Spleen (tissue), 11 donors: ENCODE data around the gene TANC1. TPM values are rescaled to one million over a fixed set of nuclear protein-coding genes. Genes with fewer than 3 reads are reported as not detected.

ENCODE experiments used
- DNase-seq: peaks from one replicate; pipeline ENCODE4 v3.0.0-alpha.2; 2020
- H3K27ac ChIP-seq, 8 donors: fragments of 200-600 bp; sonication (generic) in 7 of 8; 1 replicate in 4 of 8; 2 replicates in 4 of 8; pipeline versions ENCODE4 v1.5.0 to v1.8.0; 2016 to 2021; ENCODE audit warnings: inconsistent platforms in 4 of 8, mild to moderate bottlenecking in 4 of 8, moderate library complexity in 1 of 8
- H3K27me3 ChIP-seq, 7 donors: fragments of 200-600 bp; sonication (generic) in 6 of 7; replicated peaks in 1 of 7; 1 replicate in 4 of 7; 2 replicates in 3 of 7; pipeline versions ENCODE4 v1.5.0 to v1.8.0; 2016 to 2021; ENCODE audit warnings: inconsistent platforms in 3 of 7, mild to moderate bottlenecking in 1 of 7
- H3K36me3 ChIP-seq, 6 donors: fragments of 200-600 bp; sonication (generic) in 5 of 6; 1 replicate in 4 of 6; 2 replicates in 2 of 6; pipeline versions ENCODE4 v1.5.0 to v1.8.0; 2016 to 2021; ENCODE audit warnings: inconsistent platforms in 2 of 6
- H3K4me1 ChIP-seq, 6 donors: fragments of 200-600 bp; sonication (generic) in 5 of 6; 1 replicate in 3 of 6; 2 replicates in 3 of 6; pipeline versions ENCODE4 v1.5.0 to v1.8.0; 2016 to 2021; ENCODE audit warnings: inconsistent platforms in 3 of 6
- H3K4me3 ChIP-seq, 8 donors: fragments of 200-600 bp; sonication (generic) in 7 of 8; 1 replicate in 4 of 8; 2 replicates in 4 of 8; pipeline versions ENCODE4 v1.5.0 to v1.8.0; 2016 to 2021; ENCODE audit warnings: inconsistent platforms in 4 of 8, mild to moderate bottlenecking in 4 of 8, moderate library complexity in 2 of 8
- H3K9me3 ChIP-seq, 8 donors: fragments of 200-600 bp; sonication (generic) in 7 of 8; 1 replicate in 4 of 8; 2 replicates in 4 of 8; pipeline versions ENCODE4 v1.5.0 to v1.8.0; 2016 to 2021; ENCODE audit warnings: inconsistent platforms in 4 of 8
- POLR2A ChIP-seq, 3 donors: fragments of 450-650 bp; IDR thresholded peaks; one replicate each; pipeline ENCODE4 v1.5.1; 2017; ENCODE audit warnings: antibody characterized with exemption in 3 of 3, mild to moderate bottlenecking in 1 of 3
- POLR2AphosphoS5 ChIP-seq, 3 donors: sonication (generic); formaldehyde crosslinking; IDR thresholded peaks; one replicate each; pipeline ENCODE4 v1.5.1; 2017; ENCODE audit warnings: antibody characterized with exemption in 3 of 3
- WGBS, 5 donors: extraction: QIAGEN DNeasy Blood & Tissue Kit in 3 of 5; methylation state at CpG; one replicate each; pipeline versions ENCODE4 v1.1.5 to v1.1.7; 2013 to 2018; 5-methylcytosine and 5-hydroxymethylcytosine counted together
- intact Hi-C: fragments of 100-400 bp; cut with DNase I; formaldehyde crosslinking; loops from one replicate; pipeline ENCODE4 v1.15.0; 2023; ENCODE audit warnings: low total_unique reads
- polyA plus RNA-seq, 3 donors: library from polyadenylated mRNA; stranded (reverse); fragments of 200-250 nt; gene quantifications; one replicate each; pipeline ENCODE4 v1.2.1, GENCODE V29; 2013
- total RNA-seq, 7 donors: library from RNA; depleted of rRNA in 3 of 7; stranded (reverse); fragments of >200 nt in 3 of 7; fragmentation: NEBNext Ultra II Directional in 4 of 7; extraction: Animal tissue kit (Norgen Biotek cat#: 25700) in 4 of 7; gene quantifications; one replicate each; pipeline versions ENCODE4 v1.1.0 to v1.2.1, GENCODE V29; 2016 to 2021
- TF ChIP-seq, protein P1 (sequence below), 11 experiments: fragments of 200-600 bp in 7 of 11; fragments of 450-650 bp in 4 of 11; sonication (generic) in 4 of 11; IDR thresholded peaks in 8 of 11; conservative IDR thresholded peaks in 3 of 11; 1 replicate in 7 of 11; 2 replicates in 4 of 11; pipeline versions ENCODE4 v1.4.0 to v1.8.0; 2016 to 2021; ENCODE audit warnings: antibody characterized with exemption in 11 of 11, inconsistent platforms in 4 of 11, mild to moderate bottlenecking in 1 of 11
- donor health status: healthy with polysubstance abuse.
- donor health status: DM: no; HTN: no; CAD: no; lungs with moderate emphysema.
- donor health status: DM: no; HTN: no; CAD: no.
- donor health status: Bipolar disorder and iron deficiency.
- donor health status: healthy.
- donor health status: DM: no; HTN: no; CAD: no.
- donor health status: DM: yes; HTN: yes; CAD: no.

TANC1 gene
- total and polyA plus RNA-seq, 10 donors: 3.1 to 28.2 (median 21.7) TPM

DNA sequence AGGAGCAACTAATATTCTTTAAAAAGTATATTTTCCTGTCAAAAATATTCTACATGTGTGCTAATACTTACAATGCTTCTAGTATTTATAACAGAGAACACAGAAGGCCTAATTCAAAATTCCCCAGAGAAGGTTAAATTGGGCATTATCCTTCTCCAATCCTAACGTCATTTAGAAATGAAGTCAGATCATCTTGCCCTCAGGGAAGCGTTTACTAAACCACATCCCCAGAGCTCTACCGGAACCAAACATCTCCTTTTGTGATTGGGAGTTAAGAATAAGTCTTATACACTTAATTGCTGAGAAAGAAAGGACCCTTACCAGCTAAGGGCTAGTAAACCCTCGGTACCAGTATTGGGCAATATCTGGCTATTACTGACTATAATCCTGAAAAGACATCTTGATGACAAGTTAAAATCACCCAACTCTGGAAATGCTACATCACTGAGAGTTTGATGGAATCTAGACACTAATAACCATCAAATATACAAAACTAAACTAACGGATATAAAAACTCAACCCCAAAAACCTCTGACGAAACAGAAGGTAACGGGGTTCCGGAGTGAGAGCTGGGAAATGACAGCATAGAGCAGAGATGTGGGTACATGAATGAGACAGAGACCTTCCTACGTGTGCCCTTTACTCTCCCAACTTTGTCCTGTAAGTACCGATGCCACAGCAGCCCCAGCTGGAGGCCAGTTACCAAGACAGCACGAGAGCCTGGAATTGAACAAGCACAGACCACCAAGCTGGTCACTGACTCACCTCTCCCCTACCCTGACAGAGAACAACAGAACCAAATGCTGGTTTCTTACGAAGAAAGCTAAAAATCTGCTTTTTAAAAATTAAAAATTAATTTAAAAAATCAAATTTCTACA is 283.1 kb downstream of the TANC1 start:
- peaks cover 0 to 8% (median 4%) of the 10 kb centered on the region in 8 donors for H3K9me3 ChIP-seq
- H3K4me3 ChIP-seq: no peak overlapping the region
- WGBS, 5 donors: 74 to 82% (median 81%) methylated on average over 12 of the region's 12 CpGs
- H3K36me3 ChIP-seq: peaks cover 0 to 49% (median 17%) of the 10 kb centered on the region in 6 donors
- TF ChIP-seq POLR2A (IDR thresholded peaks at IDR 0.05): no peak
- no peak for TF ChIP-seq POLR2AphosphoS5 (IDR thresholded peaks at IDR 0.05)
- TF ChIP-seq, protein P1, sequence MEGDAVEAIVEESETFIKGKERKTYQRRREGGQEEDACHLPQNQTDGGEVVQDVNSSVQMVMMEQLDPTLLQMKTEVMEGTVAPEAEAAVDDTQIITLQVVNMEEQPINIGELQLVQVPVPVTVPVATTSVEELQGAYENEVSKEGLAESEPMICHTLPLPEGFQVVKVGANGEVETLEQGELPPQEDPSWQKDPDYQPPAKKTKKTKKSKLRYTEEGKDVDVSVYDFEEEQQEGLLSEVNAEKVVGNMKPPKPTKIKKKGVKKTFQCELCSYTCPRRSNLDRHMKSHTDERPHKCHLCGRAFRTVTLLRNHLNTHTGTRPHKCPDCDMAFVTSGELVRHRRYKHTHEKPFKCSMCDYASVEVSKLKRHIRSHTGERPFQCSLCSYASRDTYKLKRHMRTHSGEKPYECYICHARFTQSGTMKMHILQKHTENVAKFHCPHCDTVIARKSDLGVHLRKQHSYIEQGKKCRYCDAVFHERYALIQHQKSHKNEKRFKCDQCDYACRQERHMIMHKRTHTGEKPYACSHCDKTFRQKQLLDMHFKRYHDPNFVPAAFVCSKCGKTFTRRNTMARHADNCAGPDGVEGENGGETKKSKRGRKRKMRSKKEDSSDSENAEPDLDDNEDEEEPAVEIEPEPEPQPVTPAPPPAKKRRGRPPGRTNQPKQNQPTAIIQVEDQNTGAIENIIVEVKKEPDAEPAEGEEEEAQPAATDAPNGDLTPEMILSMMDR (IDR thresholded peaks at IDR 0.05 in 8 of 11, conservative IDR thresholded peaks at IDR 0.05 in 3 of 11): no peak
- H3K27me3 ChIP-seq: no peaks in the 10 kb centered on the region
- intact Hi-C loops: no loop called here
- no peak for DNase-seq
- no peak overlapping the region for H3K27ac ChIP-seq
- peaks cover 8 to 26% (median 20%) of the 10 kb centered on the region in 6 donors for H3K4me1 ChIP-seq

DNA sequence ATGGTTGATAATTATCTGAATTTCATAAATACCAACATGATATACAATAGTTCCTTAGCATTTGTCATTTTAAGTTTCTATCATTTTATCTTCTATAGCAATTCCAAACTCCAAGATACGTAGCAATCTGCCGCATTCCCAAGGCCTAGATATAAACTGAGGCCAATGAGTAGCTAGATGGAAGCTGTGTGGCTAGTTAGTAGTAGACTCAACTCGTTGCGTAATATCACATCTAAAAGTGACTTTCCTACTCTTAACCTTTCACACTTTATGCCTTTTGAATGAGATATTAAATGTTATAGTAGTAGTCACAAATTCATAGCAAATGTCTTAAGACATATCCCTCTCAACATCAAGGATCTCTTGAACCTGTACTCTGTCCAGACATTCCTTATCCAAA is 284.5 kb downstream of the TANC1 start:
- WGBS, 5 donors: 93 to 97% (median 95%) methylated on average over 4 of the region's 4 CpGs
- TF ChIP-seq, protein P1 (IDR thresholded peaks at IDR 0.05 in 8 of 11, conservative IDR thresholded peaks at IDR 0.05 in 3 of 11): no peak
- TF ChIP-seq POLR2A (IDR thresholded peaks at IDR 0.05) (no peak), POLR2AphosphoS5 (IDR thresholded peaks at IDR 0.05) (no peak)
- Histone ChIP-seq H3K4me1 (peaks cover 8 to 26% (median 20%) of the 10 kb centered on the region in 6 donors), H3K27ac (no peak overlapping the region), H3K36me3 (peaks cover 0 to 52% (median 17%) of the 10 kb centered on the region in 6 donors), H3K4me3 (no peak overlapping the region), H3K27me3 (no peaks in the 10 kb centered on the region), H3K9me3 (no peaks in the 10 kb centered on the region)
- intact Hi-C loops: no loop called here
- no peak for DNase-seq

DNA sequence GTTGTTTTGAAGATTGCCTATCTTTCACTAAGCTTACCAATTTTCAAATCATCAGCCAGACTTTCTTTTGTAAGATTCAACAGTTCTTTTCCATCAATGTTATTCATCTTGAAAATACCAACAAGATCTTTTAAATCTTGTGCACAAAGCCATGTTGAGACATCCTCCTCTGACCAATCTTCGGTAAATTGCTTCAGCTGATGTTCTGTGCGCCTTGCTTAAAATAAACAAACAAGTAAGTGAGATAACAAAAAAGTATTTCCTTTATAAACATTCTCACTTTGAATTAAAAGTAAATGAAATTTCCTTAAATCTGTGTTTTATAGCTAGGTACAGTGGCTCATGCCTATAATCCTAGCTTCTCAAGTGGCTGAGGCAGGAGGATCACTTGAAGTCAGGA is 287.7 kb downstream of the TANC1 start:
- no peak for DNase-seq
- H3K27ac ChIP-seq: no peak overlapping the region
- 45 to 94% (median 84%) methylated on average over 2 of the region's 2 CpGs for WGBS, 5 donors

DNA sequence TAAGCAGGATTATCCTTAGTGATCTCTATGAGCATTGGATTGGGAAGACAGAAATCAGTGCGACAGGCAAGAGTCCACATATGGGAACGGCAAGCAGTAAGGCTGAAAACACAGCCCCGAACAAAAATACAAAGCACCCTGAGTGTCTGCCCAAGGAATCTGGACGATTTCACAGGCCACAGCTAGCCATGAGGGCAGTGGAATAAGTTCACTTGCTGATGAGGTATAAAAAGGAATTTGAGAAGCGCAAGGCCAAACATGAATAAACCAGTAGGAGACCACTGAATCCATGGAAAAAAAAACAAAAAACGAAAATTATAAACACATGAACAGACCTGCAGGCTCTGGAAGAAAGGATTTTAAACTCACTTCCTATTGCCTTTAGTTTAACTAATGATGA is 293.8 kb downstream of the TANC1 start:
- intact Hi-C loops: no loop called here
- TF ChIP-seq, protein P1 (IDR thresholded peaks at IDR 0.05 in 8 of 11, conservative IDR thresholded peaks at IDR 0.05 in 3 of 11): no peak
- TF ChIP-seq POLR2AphosphoS5 (IDR thresholded peaks at IDR 0.05): no peak
- H3K4me3 ChIP-seq: no peak overlapping the region
- H3K27ac ChIP-seq: no peak overlapping the region
- peaks cover 0 to 74% (median 11%) of the 10 kb centered on the region in 6 donors for H3K36me3 ChIP-seq
- H3K27me3 ChIP-seq: no peaks in the 10 kb centered on the region
- H3K4me1 ChIP-seq: no peaks in the 10 kb centered on the region
- WGBS, 5 donors: 90 to 96% (median 91%) methylated on average over 6 of the region's 6 CpGs
- no peaks in the 10 kb centered on the region for H3K9me3 ChIP-seq
- DNase-seq: no peak

More for the DNA sequence above, 287.7 kb downstream of the TANC1 start:
- Histone ChIP-seq H3K4me3 (no peak overlapping the region), H3K27me3 (no peaks in the 10 kb centered on the region), H3K4me1 (peaks cover 0 to 4% (median 0%) of the 10 kb centered on the region in 6 donors), H3K9me3 (no peaks in the 10 kb centered on the region), H3K36me3 (peaks cover 0 to 71% (median 17%) of the 10 kb centered on the region in 6 donors)
- TF ChIP-seq, protein P1 (IDR thresholded peaks at IDR 0.05 in 8 of 11, conservative IDR thresholded peaks at IDR 0.05 in 3 of 11): no peak
- no peak for TF ChIP-seq POLR2AphosphoS5 (IDR thresholded peaks at IDR 0.05)
- no peak for TF ChIP-seq POLR2A (IDR thresholded peaks at IDR 0.05)
- intact Hi-C loops: no loop called here
